CD8-positive, alpha-beta memory T cell (primary cell): ENCODE results near the gene SPNS2. TPM values are rescaled to one million over a fixed set of nuclear protein-coding genes. Genes with fewer than 3 reads are reported as not detected.

Experiments used
- CTCF ChIA-PET: fragments of 350-600 bp; sonication (Branson Sonifier 250); formaldehyde crosslinking; loops from one replicate; lab custom pipeline; 2021; ENCODE audit warnings: antibody characterized with exemption; lab: Charles Lee
- POLR2A ChIA-PET: fragments of 350-600 bp; sonication (Branson Sonifier 250); formaldehyde crosslinking; loops from one replicate; lab custom pipeline; 2021; ENCODE audit warnings: antibody characterized with exemption; lab: Charles Lee
- DNase-seq, 5 donors: peaks; one replicate each; pipeline versions ENCODE4 v3.0.0 to v3.0.0-alpha.2; 2020 to 2022; ENCODE audit warnings: mixed read lengths in 1 of 5
- H3K27ac ChIP-seq: one replicate; pipeline ENCODE4 v1.7.0; 2013; ENCODE audit warnings: low read depth, mild to moderate bottlenecking, low read length, moderate library complexity
- H3K27me3 ChIP-seq: 2 replicates; pipeline ENCODE4 v1.7.0; 2013; ENCODE audit warnings: low read length, mild to moderate bottlenecking; ENCODE audit not compliant: insufficient read depth, poor library complexity, severe bottlenecking
- H3K36me3 ChIP-seq: 2 replicates; pipeline ENCODE4 v1.7.0; 2013; ENCODE audit warnings: mild to moderate bottlenecking, low read length, moderate library complexity; ENCODE audit not compliant: insufficient read depth
- H3K4me1 ChIP-seq: 2 replicates; pipeline ENCODE4 v1.7.0; 2013; ENCODE audit warnings: mild to moderate bottlenecking, low read length, moderate library complexity; ENCODE audit not compliant: insufficient read depth
- H3K4me3 ChIP-seq: 2 replicates; pipeline ENCODE4 v1.7.0; 2013; ENCODE audit warnings: mild to moderate bottlenecking, low read length
- H3K9me3 ChIP-seq: 2 replicates; pipeline ENCODE4 v1.7.0; 2013; ENCODE audit warnings: mild to moderate bottlenecking, low read length
- H3K27ac Mint-ChIP-seq, 8 donors: one replicate each; pipeline ENCODE4 v1.8.0; 2020 to 2021; ENCODE audit warnings: mixed read lengths in 8 of 8, mild to moderate bottlenecking in 6 of 8, inconsistent platforms in 3 of 8, moderate library complexity in 3 of 8
- H3K27me3 Mint-ChIP-seq, 2 donors: one replicate each; pipeline ENCODE4 v1.8.0; 2020 to 2021; ENCODE audit warnings: mixed read lengths in 2 of 2, mild to moderate bottlenecking in 1 of 2, moderate library complexity in 1 of 2
- H3K36me3 Mint-ChIP-seq, 3 donors: one replicate each; pipeline ENCODE4 v1.8.0; 2020 to 2021; ENCODE audit warnings: mixed read lengths in 3 of 3, inconsistent platforms in 1 of 3, mild to moderate bottlenecking in 1 of 3
- H3K4me1 Mint-ChIP-seq, 3 donors: one replicate each; pipeline ENCODE4 v1.8.0; 2020 to 2021; ENCODE audit warnings: mixed read lengths in 3 of 3, inconsistent platforms in 1 of 3, mild to moderate bottlenecking in 1 of 3
- H3K4me3 Mint-ChIP-seq, 7 donors: one replicate each; pipeline ENCODE4 v1.8.0; 2020 to 2021; ENCODE audit warnings: mixed read lengths in 7 of 7, mild to moderate bottlenecking in 6 of 7, moderate library complexity in 4 of 7, inconsistent platforms in 2 of 7
- H3K9me3 Mint-ChIP-seq, 5 donors: one replicate each; pipeline ENCODE4 v1.8.0; 2020 to 2022; ENCODE audit warnings: mixed read lengths in 5 of 5, mild to moderate bottlenecking in 3 of 5, moderate library complexity in 2 of 5, inconsistent platforms in 1 of 5
- polyA plus RNA-seq: library from polyadenylated mRNA; unstranded; fragments of 300-500 nt; fragmentation: Illumina TruSeq; gene quantifications from one replicate; pipeline ENCODE4 v1.2.3, GENCODE V29; 2021
- total RNA-seq, 2 experiments: library from RNA; stranded (reverse); gene quantifications; one replicate each; pipeline ENCODE4 v1.2.3, GENCODE V29; 2021

Gene SPNS2
- total and polyA plus RNA-seq, 3 experiments from 2014 or later: 0.10 to 0.50 (median 0.49) TPM

- POLR2A ChIA-PET: no interaction called here
- Histone ChIP-seq H3K27me3 (peaks cover 22% of the 10 kb centered on the region), H3K4me1 (no peaks in the 10 kb centered on the region), H3K4me3 (no peak overlapping the region), H3K36me3 (no peaks in the 10 kb centered on the region), H3K9me3 (no peaks in the 10 kb centered on the region), H3K27ac (no peak overlapping the region)
- peaks cover 4 to 14% (median 4%) of the 10 kb centered on the region in 3 donors for H3K4me1 Mint-ChIP-seq
- H3K27ac Mint-ChIP-seq: no peak overlapping the region
- H3K4me3 Mint-ChIP-seq: peak overlapping the region in 5 of 7 donors; percentile 19 to 64 (median 62)
- H3K27me3 Mint-ChIP-seq: peaks cover 31 to 45% of the 10 kb centered on the region in 2 donors
- no peaks in the 10 kb centered on the region for H3K36me3 Mint-ChIP-seq
- H3K9me3 Mint-ChIP-seq: no peaks in the 10 kb centered on the region
- CTCF ChIA-PET: no interaction called here
- DNase-seq: no peak
Measured at GRCh38 chr17:4584917-4585637, 86.4 kb downstream of the SPNS2 start.

- no peaks in the 10 kb centered on the region for H3K9me3 Mint-ChIP-seq
- no peaks in the 10 kb centered on the region for H3K9me3 ChIP-seq
- H3K27me3 ChIP-seq: peaks cover 22% of the 10 kb centered on the region
- H3K36me3 Mint-ChIP-seq: no peaks in the 10 kb centered on the region
- peaks cover 4 to 14% (median 4%) of the 10 kb centered on the region in 3 donors for H3K4me1 Mint-ChIP-seq
- peaks cover 31 to 50% of the 10 kb centered on the region in 2 donors for H3K27me3 Mint-ChIP-seq
- H3K27ac ChIP-seq: no peak overlapping the region
- H3K36me3 ChIP-seq: no peaks in the 10 kb centered on the region
- no peak overlapping the region for H3K27ac Mint-ChIP-seq
- no peak for DNase-seq
- CTCF ChIA-PET: no interaction called here
- H3K4me3 Mint-ChIP-seq: peak overlapping the region in 1 of 7 donors; percentile 64
- POLR2A ChIA-PET: no interaction called here
- H3K4me3 ChIP-seq: no peak overlapping the region
- H3K4me1 ChIP-seq: no peaks in the 10 kb centered on the region
Measured at GRCh38 chr17:4585638-4585994, 86.9 kb downstream of the SPNS2 start.

- Mint-ChIP-seq H3K9me3 (no peaks in the 10 kb centered on the region), H3K4me3 (peak overlapping the region in 2 of 7 donors; percentile 59 to 64), H3K27ac (no peak overlapping the region), H3K4me1 (peaks cover 4 to 14% (median 4%) of the 10 kb centered on the region in 3 donors), H3K27me3 (peaks cover 31 to 51% of the 10 kb centered on the region in 2 donors), H3K36me3 (no peaks in the 10 kb centered on the region)
- CTCF ChIA-PET: no interaction called here
- no peak overlapping the region for H3K27ac ChIP-seq
- H3K27me3 ChIP-seq: peaks cover 22% of the 10 kb centered on the region
- H3K9me3 ChIP-seq: no peaks in the 10 kb centered on the region
- H3K4me3 ChIP-seq: no peak overlapping the region
- POLR2A ChIA-PET: no interaction called here
- DNase-seq: no peak
- H3K4me1 ChIP-seq: no peaks in the 10 kb centered on the region
- no peaks in the 10 kb centered on the region for H3K36me3 ChIP-seq
Measured at GRCh38 chr17:4586043-4586442, 87.4 kb downstream of the SPNS2 start.

- H3K27ac ChIP-seq: no peak overlapping the region
- H3K9me3 Mint-ChIP-seq: no peaks in the 10 kb centered on the region
- H3K36me3 ChIP-seq: no peaks in the 10 kb centered on the region
- ChIA-PET CTCF (no interaction called here), POLR2A (interaction anchor here (0.5 kb wide), 1 partner anchor 10 kb away, joined by 3 read pairs; no protein-coding TSS in a partner anchor)
- peaks cover 4 to 14% (median 4%) of the 10 kb centered on the region in 3 donors for H3K4me1 Mint-ChIP-seq
- H3K4me3 Mint-ChIP-seq: peak overlapping the region in 1 of 7 donors; percentile 5
- peaks cover 22% of the 10 kb centered on the region for H3K27me3 ChIP-seq
- no peaks in the 10 kb centered on the region for H3K36me3 Mint-ChIP-seq
- no peak overlapping the region for H3K4me3 ChIP-seq
- H3K27ac Mint-ChIP-seq: no peak overlapping the region
- no peaks in the 10 kb centered on the region for H3K9me3 ChIP-seq
- DNase-seq: no peak
- H3K27me3 Mint-ChIP-seq: peaks cover 29 to 40% of the 10 kb centered on the region in 2 donors
- H3K4me1 ChIP-seq: no peaks in the 10 kb centered on the region
Measured at GRCh38 chr17:4587195-4587594, 88.5 kb downstream of the SPNS2 start.

- no peaks in the 10 kb centered on the region for H3K36me3 Mint-ChIP-seq
- peaks cover 28 to 41% of the 10 kb centered on the region in 2 donors for H3K27me3 Mint-ChIP-seq
- peaks cover 4 to 14% (median 4%) of the 10 kb centered on the region in 3 donors for H3K4me1 Mint-ChIP-seq
- no peak overlapping the region for H3K27ac Mint-ChIP-seq
- peaks cover 16% of the 10 kb centered on the region for H3K27me3 ChIP-seq
- H3K27ac ChIP-seq: no peak overlapping the region
- no peaks in the 10 kb centered on the region for H3K4me1 ChIP-seq
- H3K4me3 ChIP-seq: no peak overlapping the region
- CTCF ChIA-PET: no interaction called here
- H3K36me3 ChIP-seq: no peaks in the 10 kb centered on the region
- no peak overlapping the region for H3K4me3 Mint-ChIP-seq
- H3K9me3 ChIP-seq: no peaks in the 10 kb centered on the region
- POLR2A ChIA-PET: no interaction called here
- no peak for DNase-seq
- H3K9me3 Mint-ChIP-seq: no peaks in the 10 kb centered on the region
Measured at GRCh38 chr17:4587803-4588202, 89.1 kb downstream of the SPNS2 start.

GRCh38 chr17:4588391-4588790, 89.7 kb downstream of the SPNS2 start:
- Histone ChIP-seq H3K27me3 (peaks cover 16% of the 10 kb centered on the region), H3K4me3 (no peak overlapping the region), H3K4me1 (no peaks in the 10 kb centered on the region), H3K27ac (no peak overlapping the region), H3K9me3 (no peaks in the 10 kb centered on the region), H3K36me3 (no peaks in the 10 kb centered on the region)
- peaks cover 4 to 10% (median 4%) of the 10 kb centered on the region in 3 donors for H3K4me1 Mint-ChIP-seq
- no peak overlapping the region for H3K4me3 Mint-ChIP-seq
- no peaks in the 10 kb centered on the region for H3K9me3 Mint-ChIP-seq
- ChIA-PET CTCF (interaction anchor here (0.9 kb wide), 1 partner anchor 21 kb away, joined by 3 read pairs; no protein-coding TSS in a partner anchor), POLR2A (no interaction called here)
- no peak for DNase-seq
- H3K27me3 Mint-ChIP-seq: peaks cover 22 to 36% of the 10 kb centered on the region in 2 donors
- no peaks in the 10 kb centered on the region for H3K36me3 Mint-ChIP-seq
- H3K27ac Mint-ChIP-seq: peak overlapping the region in 2 of 8 donors; percentile 61 to 84

Other genes starting within 250 kb of the SPNS2 start
- 10 to 100 TPM; 35.2 to 39.6 TPM for gene ANKFY1, start 234.9 kb upstream of the SPNS2 start, total RNA-seq
- gene ANKFY1, start 234.9 kb upstream of the SPNS2 start, polyA plus RNA-seq: 13.3 TPM
- 10 to 100 TPM; 54.9 to 68.0 TPM for gene UBE2G1, start 132.2 kb upstream of the SPNS2 start, total RNA-seq
- gene UBE2G1, start 132.2 kb upstream of the SPNS2 start, polyA plus RNA-seq: 66.6 TPM
- gene SPNS3, start 64.9 kb upstream of the SPNS2 start, total RNA-seq: 1 to 10 TPM; 7.3 to 7.5 TPM
- gene SPNS3, start 64.9 kb upstream of the SPNS2 start, polyA plus RNA-seq: 10.0 TPM
- 100 to 1,000 TPM; 148 to 157 TPM for gene MYBBP1A, start 56.5 kb downstream of the SPNS2 start, total RNA-seq
- 34.1 TPM for gene MYBBP1A, start 56.5 kb downstream of the SPNS2 start, polyA plus RNA-seq
- not detected for gene GGT6, start 61.7 kb downstream of the SPNS2 start, total RNA-seq
- not detected for gene GGT6, start 61.7 kb downstream of the SPNS2 start, polyA plus RNA-seq
- gene SMTNL2, start 85.6 kb downstream of the SPNS2 start, total RNA-seq: not detected
- gene SMTNL2, start 85.6 kb downstream of the SPNS2 start, polyA plus RNA-seq: not detected
- not detected for gene ALOX15, start 142.8 kb downstream of the SPNS2 start, total RNA-seq
- gene ALOX15, start 142.8 kb downstream of the SPNS2 start, polyA plus RNA-seq: not detected
- 10 to 100 TPM; 95.6 to 99.2 TPM for gene PELP1, start 205.3 kb downstream of the SPNS2 start, total RNA-seq
- 12.6 TPM for gene PELP1, start 205.3 kb downstream of the SPNS2 start, polyA plus RNA-seq
- 100 to 1,000 TPM; 170 to 172 TPM for gene ARRB2, start 211.8 kb downstream of the SPNS2 start, total RNA-seq
- gene ARRB2, start 211.8 kb downstream of the SPNS2 start, polyA plus RNA-seq: 69.4 TPM
- 10 to 100 TPM; 23.4 to 26.7 TPM for gene MED11, start 232.5 kb downstream of the SPNS2 start, total RNA-seq
- 58.9 TPM for gene MED11, start 232.5 kb downstream of the SPNS2 start, polyA plus RNA-seq
- gene ZMYND15, start 241.0 kb downstream of the SPNS2 start, total RNA-seq: under 1 TPM in 1 of 2 experiments, not detected in 1; 0.09 TPM
- gene ZMYND15, start 241.0 kb downstream of the SPNS2 start, polyA plus RNA-seq: not detected
- 1 to 10 TPM; 2.4 to 2.8 TPM for gene CXCL16, start 241.0 kb downstream of the SPNS2 start, total RNA-seq
- gene CXCL16, start 241.0 kb downstream of the SPNS2 start, polyA plus RNA-seq: 3.0 TPM